H1 (cell line): ENCODE measurements around the gene CTSW. TPM values are rescaled to one million over a fixed set of nuclear protein-coding genes. Genes with fewer than 3 reads are reported as not detected.

Experiments
- CBX5 ChIP-seq: fragments of 300-800, 300-1000 bp; sonication (generic); IDR thresholded peaks from 2 replicates; pipeline ENCODE4 v1.7.1; 2016; ENCODE audit warnings: antibody characterized with exemption, low read length, low read depth
- CEBPB ChIP-seq: IDR thresholded peaks from 2 replicates; pipeline ENCODE4 v1.6.1; 2012; ENCODE audit warnings: low read depth, low read length
- KDM1A ChIP-seq: fragments of 200-600, 300-600 bp; sonication (generic); IDR thresholded peaks from 2 replicates; pipeline ENCODE4 v1.7.1; 2016; ENCODE audit warnings: mild to moderate bottlenecking, low read length, borderline replicate concordance
- NANOG ChIP-seq: IDR thresholded peaks from 2 replicates; pipeline ENCODE4 v1.6.1; 2011; ENCODE audit warnings: low read length, low read depth, mild to moderate bottlenecking, inconsistent platforms; ENCODE audit not compliant: insufficient read depth, poor library complexity, severe bottlenecking
- POLR2A ChIP-seq, 2 experiments: IDR thresholded peaks; 1 replicate in 1 of 2; 2 replicates in 1 of 2; pipeline ENCODE4 v1.6.1; 2011; ENCODE audit warnings: low read depth in 2 of 2, low read length in 2 of 2, mild to moderate bottlenecking in 2 of 2; ENCODE audit errors: control extremely low read depth in 1 of 2
- POLR2AphosphoS5 ChIP-seq: IDR thresholded peaks from 2 replicates; pipeline ENCODE4 v1.6.1; 2011; ENCODE audit warnings: low read depth, low read length
- RAD21 ChIP-seq, 2 experiments: IDR thresholded peaks in 1 of 2; conservative IDR thresholded peaks in 1 of 2; 2 replicates each; pipeline ENCODE4 v1.6.1; 2011; ENCODE audit warnings: low read depth in 2 of 2, low read length in 2 of 2, improper control_type of control experiment in 1 of 2, inconsistent platforms in 1 of 2, mild to moderate bottlenecking in 1 of 2, moderate library complexity in 1 of 2
- SIX5 ChIP-seq: IDR thresholded peaks from 2 replicates; pipeline ENCODE4 v1.6.1; 2011; ENCODE audit warnings: mild to moderate bottlenecking, low read depth, low read length
- SP1 ChIP-seq: IDR thresholded peaks from 2 replicates; pipeline ENCODE4 v1.6.1; 2011; ENCODE audit warnings: low read depth, low read length
- TAF7 ChIP-seq: optimal IDR thresholded peaks from 2 replicates; pipeline ENCODE3; 2011; ENCODE audit warnings: low read depth, mild to moderate bottlenecking, inconsistent platforms, low read length, moderate library complexity, borderline replicate concordance
- TBP ChIP-seq: IDR thresholded peaks from 2 replicates; pipeline ENCODE4 v1.6.1; 2011; ENCODE audit warnings: low read depth, low read length, improper control_type of control experiment
- ZNF274 ChIP-seq: IDR thresholded peaks from 2 replicates; pipeline ENCODE4 v1.7.0; 2012; ENCODE audit warnings: low read length, borderline replicate concordance; ENCODE audit errors: extremely low read depth
- polyA plus RNA-seq, 7 experiments: library from polyadenylated mRNA; depleted of rRNA in 3 of 7; stranded (reverse) in 5 of 7; unstranded in 2 of 7; fragments of >200 nt in 5 of 7; fragments of 200-250 nt in 2 of 7; gene quantifications; 1 replicate in 5 of 7; 2 replicates in 1 of 7; 4 replicates in 1 of 7; pipeline versions ENCODE4 v1.2.1 to v1.2.3, GENCODE V29; 2011 to 2013; ENCODE audit warnings: missing spikeins in 2 of 7, mixed read lengths in 2 of 7
- total RNA-seq: library from RNA; stranded (reverse); fragmentation: NEBNext Ultra II Directional; extraction: Animal tissue kit (Norgen Biotek cat#: 25700); gene quantifications from 2 replicates; pipeline ENCODE4 v1.2.1, GENCODE V29; 2021
- TF ChIP-seq, protein P1 (sequence below): fragments of 300-600 bp; sonication (generic); IDR thresholded peaks from 2 replicates; pipeline ENCODE4 v1.7.1; 2012; ENCODE audit warnings: low read length, moderate library complexity, mild to moderate bottlenecking, inconsistent platforms; ENCODE audit not compliant: insufficient replicate concordance

Gene CTSW
- total and polyA plus RNA-seq, 2 of the 8 experiments (the other 6 are each of a cell fraction or from before 2014, with no cell fraction given), result not detected

DNA sequence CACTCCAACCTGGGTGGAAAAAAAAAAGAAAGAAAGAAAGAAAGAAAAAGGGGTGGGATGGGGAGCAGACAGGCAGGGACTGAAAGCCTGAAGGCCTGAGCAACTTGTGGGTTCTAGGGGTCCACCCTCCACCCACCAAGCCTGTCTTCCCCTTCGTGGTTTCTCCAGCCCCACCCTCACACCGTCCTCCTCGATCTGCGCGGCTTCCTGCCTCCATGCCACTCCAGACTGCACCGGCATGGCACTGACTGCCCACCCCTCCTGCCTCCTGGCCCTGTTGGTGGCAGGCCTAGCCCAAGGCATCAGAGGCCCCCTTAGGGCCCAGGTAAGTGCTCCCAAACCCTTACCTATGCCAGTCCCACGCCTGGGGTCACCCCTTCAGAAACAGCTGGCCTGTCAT is at the start of gene CTSW (continued):
- TF ChIP-seq, protein P1, sequence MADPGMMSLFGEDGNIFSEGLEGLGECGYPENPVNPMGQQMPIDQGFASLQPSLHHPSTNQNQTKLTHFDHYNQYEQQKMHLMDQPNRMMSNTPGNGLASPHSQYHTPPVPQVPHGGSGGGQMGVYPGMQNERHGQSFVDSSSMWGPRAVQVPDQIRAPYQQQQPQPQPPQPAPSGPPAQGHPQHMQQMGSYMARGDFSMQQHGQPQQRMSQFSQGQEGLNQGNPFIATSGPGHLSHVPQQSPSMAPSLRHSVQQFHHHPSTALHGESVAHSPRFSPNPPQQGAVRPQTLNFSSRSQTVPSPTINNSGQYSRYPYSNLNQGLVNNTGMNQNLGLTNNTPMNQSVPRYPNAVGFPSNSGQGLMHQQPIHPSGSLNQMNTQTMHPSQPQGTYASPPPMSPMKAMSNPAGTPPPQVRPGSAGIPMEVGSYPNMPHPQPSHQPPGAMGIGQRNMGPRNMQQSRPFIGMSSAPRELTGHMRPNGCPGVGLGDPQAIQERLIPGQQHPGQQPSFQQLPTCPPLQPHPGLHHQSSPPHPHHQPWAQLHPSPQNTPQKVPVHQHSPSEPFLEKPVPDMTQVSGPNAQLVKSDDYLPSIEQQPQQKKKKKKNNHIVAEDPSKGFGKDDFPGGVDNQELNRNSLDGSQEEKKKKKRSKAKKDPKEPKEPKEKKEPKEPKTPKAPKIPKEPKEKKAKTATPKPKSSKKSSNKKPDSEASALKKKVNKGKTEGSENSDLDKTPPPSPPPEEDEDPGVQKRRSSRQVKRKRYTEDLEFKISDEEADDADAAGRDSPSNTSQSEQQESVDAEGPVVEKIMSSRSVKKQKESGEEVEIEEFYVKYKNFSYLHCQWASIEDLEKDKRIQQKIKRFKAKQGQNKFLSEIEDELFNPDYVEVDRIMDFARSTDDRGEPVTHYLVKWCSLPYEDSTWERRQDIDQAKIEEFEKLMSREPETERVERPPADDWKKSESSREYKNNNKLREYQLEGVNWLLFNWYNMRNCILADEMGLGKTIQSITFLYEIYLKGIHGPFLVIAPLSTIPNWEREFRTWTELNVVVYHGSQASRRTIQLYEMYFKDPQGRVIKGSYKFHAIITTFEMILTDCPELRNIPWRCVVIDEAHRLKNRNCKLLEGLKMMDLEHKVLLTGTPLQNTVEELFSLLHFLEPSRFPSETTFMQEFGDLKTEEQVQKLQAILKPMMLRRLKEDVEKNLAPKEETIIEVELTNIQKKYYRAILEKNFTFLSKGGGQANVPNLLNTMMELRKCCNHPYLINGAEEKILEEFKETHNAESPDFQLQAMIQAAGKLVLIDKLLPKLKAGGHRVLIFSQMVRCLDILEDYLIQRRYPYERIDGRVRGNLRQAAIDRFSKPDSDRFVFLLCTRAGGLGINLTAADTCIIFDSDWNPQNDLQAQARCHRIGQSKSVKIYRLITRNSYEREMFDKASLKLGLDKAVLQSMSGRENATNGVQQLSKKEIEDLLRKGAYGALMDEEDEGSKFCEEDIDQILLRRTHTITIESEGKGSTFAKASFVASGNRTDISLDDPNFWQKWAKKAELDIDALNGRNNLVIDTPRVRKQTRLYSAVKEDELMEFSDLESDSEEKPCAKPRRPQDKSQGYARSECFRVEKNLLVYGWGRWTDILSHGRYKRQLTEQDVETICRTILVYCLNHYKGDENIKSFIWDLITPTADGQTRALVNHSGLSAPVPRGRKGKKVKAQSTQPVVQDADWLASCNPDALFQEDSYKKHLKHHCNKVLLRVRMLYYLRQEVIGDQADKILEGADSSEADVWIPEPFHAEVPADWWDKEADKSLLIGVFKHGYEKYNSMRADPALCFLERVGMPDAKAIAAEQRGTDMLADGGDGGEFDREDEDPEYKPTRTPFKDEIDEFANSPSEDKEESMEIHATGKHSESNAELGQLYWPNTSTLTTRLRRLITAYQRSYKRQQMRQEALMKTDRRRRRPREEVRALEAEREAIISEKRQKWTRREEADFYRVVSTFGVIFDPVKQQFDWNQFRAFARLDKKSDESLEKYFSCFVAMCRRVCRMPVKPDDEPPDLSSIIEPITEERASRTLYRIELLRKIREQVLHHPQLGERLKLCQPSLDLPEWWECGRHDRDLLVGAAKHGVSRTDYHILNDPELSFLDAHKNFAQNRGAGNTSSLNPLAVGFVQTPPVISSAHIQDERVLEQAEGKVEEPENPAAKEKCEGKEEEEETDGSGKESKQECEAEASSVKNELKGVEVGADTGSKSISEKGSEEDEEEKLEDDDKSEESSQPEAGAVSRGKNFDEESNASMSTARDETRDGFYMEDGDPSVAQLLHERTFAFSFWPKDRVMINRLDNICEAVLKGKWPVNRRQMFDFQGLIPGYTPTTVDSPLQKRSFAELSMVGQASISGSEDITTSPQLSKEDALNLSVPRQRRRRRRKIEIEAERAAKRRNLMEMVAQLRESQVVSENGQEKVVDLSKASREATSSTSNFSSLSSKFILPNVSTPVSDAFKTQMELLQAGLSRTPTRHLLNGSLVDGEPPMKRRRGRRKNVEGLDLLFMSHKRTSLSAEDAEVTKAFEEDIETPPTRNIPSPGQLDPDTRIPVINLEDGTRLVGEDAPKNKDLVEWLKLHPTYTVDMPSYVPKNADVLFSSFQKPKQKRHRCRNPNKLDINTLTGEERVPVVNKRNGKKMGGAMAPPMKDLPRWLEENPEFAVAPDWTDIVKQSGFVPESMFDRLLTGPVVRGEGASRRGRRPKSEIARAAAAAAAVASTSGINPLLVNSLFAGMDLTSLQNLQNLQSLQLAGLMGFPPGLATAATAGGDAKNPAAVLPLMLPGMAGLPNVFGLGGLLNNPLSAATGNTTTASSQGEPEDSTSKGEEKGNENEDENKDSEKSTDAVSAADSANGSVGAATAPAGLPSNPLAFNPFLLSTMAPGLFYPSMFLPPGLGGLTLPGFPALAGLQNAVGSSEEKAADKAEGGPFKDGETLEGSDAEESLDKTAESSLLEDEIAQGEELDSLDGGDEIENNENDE, result no peak
- no peak for TF ChIP-seq SIX5
- no peak for TF ChIP-seq KDM1A
- TF ChIP-seq POLR2A (IDR thresholded peaks at IDR 0.05; ENCODE audit: control extremely low read depth in 1 of 2, low read depth in 2 of 2, low read length in 2 of 2), result no peak
- no peak for TF ChIP-seq CBX5
- no peak for TF ChIP-seq NANOG
- TF ChIP-seq TAF7, result no peak
- TF ChIP-seq RAD21 (IDR thresholded peaks at IDR 0.05 in 1 of 2, conservative IDR thresholded peaks at IDR 0.05 in 1 of 2; ENCODE audit: low read depth in 2 of 2, low read length in 2 of 2), result no peak
- TF ChIP-seq CEBPB, result no peak
- TF ChIP-seq TBP, result no peak
- no peak for TF ChIP-seq ZNF274
- TF ChIP-seq POLR2AphosphoS5, result no peak
- TF ChIP-seq SP1, result no peak
